T-helper 1 cell treated with Interleukin-12 subunit alpha and Interleukin-12 subunit beta and Interleukin-4 antibody, amounts not matched to agents 30 μg/mL and 1 μg/mL, for 36 hours (primary cell): Measurements from ENCODE around the gene PATE3.

Experiments used
- H3K27ac Mint-ChIP-seq: one replicate; pipeline ENCODE4 v1.8.0; 2021; ENCODE audit warnings: mild to moderate bottlenecking, mixed read lengths
- H3K27me3 Mint-ChIP-seq: one replicate; pipeline ENCODE4 v1.8.0; 2021; ENCODE audit warnings: low read depth, mixed read lengths
- H3K36me3 Mint-ChIP-seq: one replicate; pipeline ENCODE4 v1.8.0; 2021; ENCODE audit warnings: low read depth, mixed read lengths
- H3K4me1 Mint-ChIP-seq: one replicate; pipeline ENCODE4 v1.8.0; 2021; ENCODE audit warnings: low read depth, mixed read lengths
- H3K4me3 Mint-ChIP-seq: one replicate; pipeline ENCODE4 v1.8.0; 2021; ENCODE audit warnings: mild to moderate bottlenecking, moderate library complexity, mixed read lengths
- H3K9me3 Mint-ChIP-seq: one replicate; pipeline ENCODE4 v1.8.0; 2021; ENCODE audit warnings: mixed read lengths

Gene PATE3

DNA sequence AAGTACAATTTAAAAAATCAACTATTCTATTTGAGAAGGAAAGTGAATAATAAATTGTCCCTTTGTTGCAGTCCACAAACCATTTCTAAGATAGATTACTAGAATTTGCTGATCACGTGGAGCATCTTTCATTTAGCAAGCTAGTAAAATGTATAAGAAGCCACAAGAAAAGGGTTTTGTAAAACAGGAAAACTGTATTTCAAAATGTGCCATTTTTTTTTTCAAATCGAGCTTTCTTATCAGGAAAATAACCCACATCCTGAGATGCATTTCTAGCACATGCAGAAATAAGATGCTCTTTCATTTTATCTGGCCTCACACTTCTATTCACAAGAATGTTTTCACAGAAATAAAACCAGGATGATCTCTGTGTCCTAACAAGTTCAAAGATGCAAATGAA is 3.2 kb upstream of the PATE3 start:
- peaks cover 7% of the 10 kb centered on the region for H3K27me3 Mint-ChIP-seq
- H3K36me3 Mint-ChIP-seq = no peaks in the 10 kb centered on the region
- no peaks in the 10 kb centered on the region for H3K9me3 Mint-ChIP-seq
- no peak overlapping the region for H3K27ac Mint-ChIP-seq
- no peak overlapping the region for H3K4me3 Mint-ChIP-seq
- H3K4me1 Mint-ChIP-seq = no peaks in the 10 kb centered on the region

DNA sequence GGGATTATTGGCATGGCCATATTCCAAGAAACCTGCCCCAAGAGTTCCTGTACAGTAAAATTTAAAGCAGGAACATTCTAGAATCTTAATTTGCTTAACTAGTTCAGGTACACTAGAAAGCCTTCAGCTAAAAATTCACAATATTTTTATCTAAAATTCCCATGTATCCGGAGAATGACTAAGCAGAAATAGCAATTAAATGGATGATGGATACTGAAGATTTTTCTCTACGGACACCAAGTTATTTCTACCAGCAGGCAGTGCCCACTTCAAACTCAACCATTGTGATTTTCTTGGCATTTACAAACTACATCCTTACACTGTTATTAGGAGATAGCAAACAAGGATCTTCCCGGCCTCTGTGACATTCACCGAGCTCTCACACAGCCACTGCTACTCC is 2.9 kb downstream of the PATE3 start:
- H3K27ac Mint-ChIP-seq = no peak overlapping the region
- H3K36me3 Mint-ChIP-seq = no peaks in the 10 kb centered on the region
- H3K9me3 Mint-ChIP-seq = no peaks in the 10 kb centered on the region
- no peak overlapping the region for H3K4me3 Mint-ChIP-seq
- H3K4me1 Mint-ChIP-seq = no peaks in the 10 kb centered on the region
- H3K27me3 Mint-ChIP-seq = peaks cover 4% of the 10 kb centered on the region

GRCh38 chr11:125797641-125798040 is 9.7 kb downstream of the PATE3 start:
- Mint-ChIP-seq H3K9me3 (peaks cover 23% of the 10 kb centered on the region), H3K27me3 (no peaks in the 10 kb centered on the region), H3K27ac (no peak overlapping the region), H3K4me1 (no peaks in the 10 kb centered on the region), H3K36me3 (peaks cover 1% of the 10 kb centered on the region), H3K4me3 (no peak overlapping the region)

DNA sequence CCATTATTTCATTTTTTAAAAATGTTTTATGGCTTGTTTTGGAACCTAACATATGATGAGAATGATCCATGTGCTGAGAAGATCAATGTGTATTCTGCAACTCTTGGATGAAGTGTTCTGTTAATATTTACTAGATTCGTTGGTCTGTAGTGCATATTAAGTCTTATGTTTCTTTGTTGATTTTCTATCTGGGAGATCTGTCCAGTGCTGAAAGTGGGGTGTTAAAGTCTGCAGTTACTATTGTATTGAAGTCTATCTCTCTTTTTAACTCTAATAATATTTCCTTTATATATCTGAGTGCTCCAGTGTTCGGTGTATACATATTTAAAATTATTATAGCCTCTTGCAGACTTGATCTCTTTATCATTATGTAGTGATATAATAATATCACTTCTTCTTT is 11.9 kb downstream of the PATE3 start:
- no peaks in the 10 kb centered on the region for H3K27me3 Mint-ChIP-seq
- H3K9me3 Mint-ChIP-seq = peaks cover 32% of the 10 kb centered on the region
- H3K36me3 Mint-ChIP-seq = peaks cover 1% of the 10 kb centered on the region
- no peak overlapping the region for H3K4me3 Mint-ChIP-seq
- H3K4me1 Mint-ChIP-seq = no peaks in the 10 kb centered on the region
- no peak overlapping the region for H3K27ac Mint-ChIP-seq

DNA sequence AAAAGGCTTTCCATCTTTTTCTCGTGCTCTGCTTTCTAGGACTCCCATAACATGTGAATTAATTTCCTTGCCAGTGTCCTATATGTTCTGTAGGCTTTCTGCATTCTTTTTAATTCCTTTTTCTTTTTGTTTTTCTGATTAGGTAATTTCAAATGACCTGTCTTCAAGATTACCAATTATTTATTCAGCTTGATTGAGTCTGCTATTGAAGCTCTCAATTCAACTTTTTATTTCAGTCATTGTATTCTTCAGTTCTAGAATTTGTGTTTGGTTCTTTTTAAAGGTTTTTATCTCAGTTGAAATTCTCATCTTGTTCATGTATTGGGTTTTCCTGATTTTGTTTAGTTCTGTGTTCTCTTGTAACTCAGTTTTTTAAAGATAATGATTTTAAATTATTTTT is 14.5 kb downstream of the PATE3 start:
- Mint-ChIP-seq H3K27me3 (no peaks in the 10 kb centered on the region), H3K4me1 (no peaks in the 10 kb centered on the region), H3K4me3 (no peak overlapping the region), H3K27ac (no peak overlapping the region), H3K9me3 (peaks cover 32% of the 10 kb centered on the region), H3K36me3 (peaks cover 1% of the 10 kb centered on the region)

GRCh38 chr11:125807909-125808308 is 20.0 kb downstream of the PATE3 start:
- Mint-ChIP-seq H3K27me3 (no peaks in the 10 kb centered on the region), H3K36me3 (no peaks in the 10 kb centered on the region)

DNA sequence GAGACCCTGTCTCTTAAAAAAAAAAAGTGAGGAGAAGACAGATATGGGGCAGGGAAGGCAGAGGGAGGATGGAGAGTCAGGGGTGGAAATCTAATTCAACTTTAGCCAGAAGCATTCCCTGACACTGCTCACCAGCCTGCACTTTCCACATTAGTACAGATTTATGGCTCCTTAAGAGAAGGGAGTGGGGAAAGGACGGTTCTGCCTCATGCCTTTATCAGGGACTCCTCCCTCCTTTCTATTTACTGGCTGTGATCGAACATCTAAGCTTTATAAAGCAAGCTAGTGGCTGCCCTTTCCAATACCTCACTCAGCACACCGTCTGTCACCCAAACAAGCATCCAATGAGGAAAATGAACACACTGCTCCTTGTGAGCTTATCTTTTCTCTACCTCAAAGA is 45.1 kb downstream of the PATE3 start, which contains the start of gene PATE4:
Gene PATE4 (plus strand): TSS at position 301 of the 400 bp plus-strand sequence. CDS start 44 bp downstream, at position 345.
- Mint-ChIP-seq H3K27ac (no peak within 1 kb of the TSS), H3K27me3 (peaks cover 6% of the 10 kb centered on the region), H3K9me3 (peaks cover 4% of the 10 kb centered on the region), H3K36me3 (no peaks in the 10 kb centered on the region), H3K4me1 (no peaks in the 10 kb centered on the region), H3K4me3 (no peak within 1 kb of the TSS)

More at GRCh38 chr11:125807909-125808308, 20.0 kb downstream of the PATE3 start:
- H3K4me1 Mint-ChIP-seq = no peaks in the 10 kb centered on the region
- H3K4me3 Mint-ChIP-seq = no peak overlapping the region
- H3K9me3 Mint-ChIP-seq = peaks cover 6% of the 10 kb centered on the region
- no peak overlapping the region for H3K27ac Mint-ChIP-seq

DNA sequence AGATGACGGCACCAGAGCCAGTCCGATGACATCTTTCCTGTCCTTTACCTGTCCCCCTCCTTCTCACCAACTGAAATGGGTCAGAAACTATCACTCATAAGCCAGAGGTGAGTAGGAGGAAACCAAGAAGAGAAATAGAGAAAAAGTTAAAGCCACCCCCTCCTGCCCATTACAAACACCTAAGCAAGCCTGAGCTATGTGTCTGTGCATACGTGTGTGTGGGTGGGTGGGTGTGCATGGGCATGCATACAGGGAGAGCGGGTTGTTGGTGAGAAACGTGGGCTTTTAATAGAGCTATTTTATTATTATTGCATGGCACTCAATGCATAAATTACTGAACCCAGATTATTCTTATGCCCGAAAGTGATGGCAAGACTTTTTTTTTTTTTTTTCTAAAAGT is 47.8 kb downstream of the PATE3 start:
- peaks cover 4% of the 10 kb centered on the region for H3K9me3 Mint-ChIP-seq
- H3K36me3 Mint-ChIP-seq = no peaks in the 10 kb centered on the region
- H3K4me3 Mint-ChIP-seq = no peak overlapping the region
- no peaks in the 10 kb centered on the region for H3K4me1 Mint-ChIP-seq
- no peak overlapping the region for H3K27ac Mint-ChIP-seq
- H3K27me3 Mint-ChIP-seq = peaks cover 6% of the 10 kb centered on the region
